Measurements from ENCODE around the gene STK39. TPM values are rescaled to one million over a fixed set of nuclear protein-coding genes. Genes with fewer than 3 reads are reported as not detected.
"Not testable (repeated sequence)": the region's sequence is repeated elsewhere in the genome, so short reads cannot be mapped to it uniquely, and the experiment has no call there.

STK39 gene
- 10 to 100 TPM; 28.2 to 31.4 TPM for total RNA-seq

DNA sequence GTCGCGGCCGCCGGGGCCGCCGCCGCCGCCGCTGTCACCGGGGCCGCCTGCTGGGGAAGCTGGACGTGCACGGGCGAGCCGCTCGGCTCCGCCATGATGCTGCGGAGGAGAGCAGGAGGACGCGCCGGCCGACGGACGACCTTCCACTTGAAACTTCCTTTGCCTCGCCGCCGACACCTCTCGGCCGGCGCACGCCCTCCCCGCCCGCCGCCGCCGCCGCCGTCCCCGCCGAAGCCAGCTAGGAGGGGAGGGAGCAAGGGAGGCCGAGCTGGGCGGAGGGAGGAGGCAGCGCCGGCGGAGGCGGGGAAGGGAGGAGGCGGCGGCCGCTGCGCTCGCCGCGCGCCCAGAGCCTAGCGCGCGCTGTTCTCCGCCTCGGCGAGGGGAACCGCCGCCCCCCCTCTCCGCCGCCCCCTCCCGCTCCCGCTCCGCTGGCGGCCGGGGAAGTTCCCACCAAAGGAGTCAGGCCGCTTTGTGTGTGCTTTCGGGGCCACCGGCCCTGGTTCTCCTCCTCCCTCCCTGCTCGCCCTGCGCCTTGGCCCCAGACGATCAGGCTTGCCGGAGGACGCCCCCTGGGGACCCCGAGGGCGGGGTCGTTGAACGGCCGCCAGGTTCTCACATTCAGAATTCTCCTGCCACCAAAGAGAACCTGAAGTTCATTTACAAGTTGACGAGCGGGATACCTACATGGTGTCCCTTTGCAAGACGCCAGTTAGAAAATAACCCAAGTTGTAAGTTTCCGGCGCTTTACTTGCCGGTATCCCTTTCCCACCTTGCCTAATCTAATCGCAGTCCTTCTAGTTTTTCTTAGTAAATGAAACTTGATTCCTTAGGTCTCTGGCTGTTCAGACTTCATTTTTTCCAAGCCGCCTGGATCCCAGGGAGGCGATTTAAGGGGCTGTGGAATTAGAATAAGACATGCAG is at the start of gene STK39:
Gene STK39 (minus strand): TSS at position 255 of the 921 bp plus-strand sequence. CDS start 160 bp downstream, at position 95.
- peak; percentile 74 for DNase-seq
- POLR2A ChIA-PET, result no interaction called here
- CTCF ChIA-PET, result no interaction called here
- H3K9me3 Mint-ChIP-seq, result no peaks in the 10 kb centered on the region
- peaks cover 3% of the 10 kb centered on the region for H3K27me3 Mint-ChIP-seq
- peak within 1 kb of the TSS; percentile 92 for H3K27ac Mint-ChIP-seq
- H3K4me1 Mint-ChIP-seq, result peaks cover 39% of the 10 kb centered on the region
- peaks cover 6% of the 10 kb centered on the region for H3K36me3 Mint-ChIP-seq (ENCODE audit: low read depth)
- peak within 1 kb of the TSS; percentile 84 for H3K4me3 Mint-ChIP-seq

GRCh38 chr2:168295051-168295450 is 47.7 kb upstream of the STK39 start:
- Mint-ChIP-seq H3K27me3 (no peaks in the 10 kb centered on the region), H3K4me1 (no peaks in the 10 kb centered on the region), H3K9me3 (no peaks in the 10 kb centered on the region), H3K4me3 (no peak overlapping the region), H3K36me3 (ENCODE audit: low read depth) (no peaks in the 10 kb centered on the region), H3K27ac (no peak overlapping the region)
- POLR2A ChIA-PET, result interaction anchor here (0.6 kb wide), 1 partner anchor 32 kb away, joined by 4 read pairs; no protein-coding TSS in a partner anchor
- CTCF ChIA-PET, result interaction anchor here (0.6 kb wide), 1 partner anchor 430 kb away, joined by 3 read pairs; no protein-coding TSS in a partner anchor
- DNase-seq, result no peak

DNA sequence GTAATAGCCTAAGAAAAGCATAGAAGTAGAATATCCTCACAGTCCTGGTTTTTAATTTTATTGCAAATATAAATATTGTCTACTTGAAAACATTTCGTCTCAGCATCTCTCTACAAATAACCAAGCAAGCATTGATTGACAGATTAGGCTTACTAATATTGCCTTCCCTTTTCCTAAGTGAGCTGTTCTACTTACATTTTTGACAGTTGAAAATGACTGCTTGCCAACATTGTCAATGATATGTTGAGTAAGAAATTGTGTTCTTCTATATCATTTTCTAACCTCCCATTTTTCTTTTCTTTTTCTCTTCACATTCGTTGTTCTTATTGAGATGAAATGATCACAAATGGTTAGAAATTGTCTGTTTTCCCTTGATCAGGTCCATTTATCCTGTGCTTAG is 47.0 kb upstream of the STK39 start:
- H3K27me3 Mint-ChIP-seq, result no peaks in the 10 kb centered on the region
- H3K27ac Mint-ChIP-seq, result no peak overlapping the region
- no peak overlapping the region for H3K4me3 Mint-ChIP-seq
- no peaks in the 10 kb centered on the region for H3K4me1 Mint-ChIP-seq
- no peaks in the 10 kb centered on the region for H3K36me3 Mint-ChIP-seq (ENCODE audit: low read depth)
- no peaks in the 10 kb centered on the region for H3K9me3 Mint-ChIP-seq
- DNase-seq, result no peak
- POLR2A ChIA-PET, result no interaction called here
- CTCF ChIA-PET, result no interaction called here

DNA sequence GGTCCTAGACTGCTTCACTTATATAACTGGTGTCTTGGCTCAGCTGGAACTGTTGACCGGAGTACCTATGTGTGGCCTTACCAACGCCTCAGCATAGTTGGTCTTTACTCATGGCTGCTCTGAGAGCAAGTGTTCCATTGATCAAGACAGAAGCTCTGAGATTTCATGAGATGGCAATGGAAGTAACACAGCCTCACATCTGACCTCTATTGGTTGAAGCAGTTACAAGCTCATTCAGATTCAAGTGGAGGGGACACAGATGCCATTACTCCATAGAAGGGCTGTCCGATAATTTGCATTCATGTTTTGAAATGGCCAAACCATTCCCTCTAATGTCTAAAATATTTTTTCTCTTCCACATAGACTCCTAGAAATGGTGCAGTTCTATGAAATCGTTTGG is 46.4 kb upstream of the STK39 start:
- H3K27ac Mint-ChIP-seq, result no peak overlapping the region

DNA sequence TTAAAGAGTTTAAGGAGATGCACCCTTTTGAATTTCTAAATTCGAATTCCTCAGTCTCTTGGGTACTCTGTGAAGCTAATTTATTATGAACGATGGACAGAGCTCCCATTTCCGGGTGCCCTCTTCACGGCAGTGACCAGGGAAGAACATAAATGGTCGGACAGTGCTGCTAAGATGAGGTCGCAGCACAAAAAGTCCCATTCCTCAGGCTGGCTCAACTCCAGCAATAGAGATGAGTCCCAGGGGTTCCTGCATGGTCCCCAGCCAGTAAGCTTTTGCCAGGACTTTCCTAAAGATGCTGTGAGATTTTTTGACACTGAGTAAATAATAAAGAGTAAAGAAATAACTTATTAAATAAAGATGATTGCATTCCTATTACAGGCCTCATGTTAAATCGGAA is 43.0 kb upstream of the STK39 start:
- Mint-ChIP-seq H3K4me1 (no peaks in the 10 kb centered on the region), H3K27me3 (no peaks in the 10 kb centered on the region), H3K4me3 (no peak overlapping the region), H3K36me3 (ENCODE audit: low read depth) (no peaks in the 10 kb centered on the region), H3K27ac (no peak overlapping the region), H3K9me3 (no peaks in the 10 kb centered on the region)
- ChIA-PET CTCF (interaction anchor here (0.7 kb wide), 1 partner anchor 1199 kb away, joined by 3 read pairs; no protein-coding TSS in a partner anchor), POLR2A (no interaction called here)
- DNase-seq, result no peak

More for the DNA sequence above, 46.4 kb upstream of the STK39 start:
- Mint-ChIP-seq H3K27me3 (no peaks in the 10 kb centered on the region), H3K36me3 (ENCODE audit: low read depth) (no peaks in the 10 kb centered on the region), H3K9me3 (no peaks in the 10 kb centered on the region), H3K4me1 (no peaks in the 10 kb centered on the region), H3K4me3 (no peak overlapping the region)
- ChIA-PET POLR2A (no interaction called here), CTCF (no interaction called here)
- no peak for DNase-seq

- Mint-ChIP-seq H3K4me3 (no peak overlapping the region), H3K9me3 (no peaks in the 10 kb centered on the region), H3K27me3 (peaks cover 2% of the 10 kb centered on the region), H3K4me1 (no peaks in the 10 kb centered on the region), H3K27ac (no peak overlapping the region), H3K36me3 (ENCODE audit: low read depth) (no peaks in the 10 kb centered on the region)
- ChIA-PET CTCF (interaction anchor here (0.7 kb wide), 2 partner anchors 93 to 1199 kb away, joined by 3 read pairs; no protein-coding TSS in a partner anchor), POLR2A (no interaction called here)
- no peak for DNase-seq
Observed at GRCh38 chr2:168289880-168290279, 42.5 kb upstream of the STK39 start.

- no peaks in the 10 kb centered on the region for H3K9me3 Mint-ChIP-seq
- CTCF ChIA-PET, result interaction anchor here (0.5 kb wide), 1 partner anchor 1871 kb away, joined by 3 read pairs; no protein-coding TSS in a partner anchor
- no peak overlapping the region for H3K4me3 Mint-ChIP-seq
- POLR2A ChIA-PET, result no interaction called here
- H3K27ac Mint-ChIP-seq, result no peak overlapping the region
- H3K4me1 Mint-ChIP-seq, result no peaks in the 10 kb centered on the region
- no peak for DNase-seq
- no peaks in the 10 kb centered on the region for H3K36me3 Mint-ChIP-seq (ENCODE audit: low read depth)
- peaks cover 2% of the 10 kb centered on the region for H3K27me3 Mint-ChIP-seq
Observed at GRCh38 chr2:168286535-168286934, 39.1 kb upstream of the STK39 start.

DNA sequence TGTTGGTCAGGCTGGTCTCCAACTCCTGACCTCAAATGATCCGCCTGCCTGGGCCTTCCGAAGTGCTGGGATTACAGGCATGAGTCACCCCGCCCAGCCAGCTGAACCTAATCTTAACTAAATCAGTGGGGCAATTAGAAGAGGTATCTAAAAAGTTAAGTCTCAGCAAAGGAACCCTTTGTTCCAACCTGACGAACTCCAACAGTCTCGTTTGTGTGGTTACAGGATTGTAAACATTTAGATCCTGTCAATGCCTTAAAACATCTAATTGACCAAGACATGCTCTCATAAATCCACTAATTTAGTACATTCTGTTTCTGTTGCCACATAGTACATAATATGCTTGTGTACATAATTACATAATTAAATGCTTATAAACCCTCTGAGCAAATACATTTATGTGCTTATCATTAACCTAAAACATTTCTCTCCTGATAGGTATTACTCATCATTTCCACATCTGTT is 31.1 kb upstream of the STK39 start:
- no peaks in the 10 kb centered on the region for H3K36me3 Mint-ChIP-seq (ENCODE audit: low read depth)
- POLR2A ChIA-PET, result no interaction called here
- H3K9me3 Mint-ChIP-seq, result no peaks in the 10 kb centered on the region
- H3K27me3 Mint-ChIP-seq, result peaks cover 2% of the 10 kb centered on the region
- no peaks in the 10 kb centered on the region for H3K4me1 Mint-ChIP-seq
- no peak overlapping the region for H3K27ac Mint-ChIP-seq
- CTCF ChIA-PET, result no interaction called here
- no peak overlapping the region for H3K4me3 Mint-ChIP-seq
- DNase-seq, result no peak

- Mint-ChIP-seq H3K9me3 (no peaks in the 10 kb centered on the region), H3K27me3 (peaks cover 2% of the 10 kb centered on the region), H3K4me1 (no peaks in the 10 kb centered on the region), H3K27ac (no peak overlapping the region), H3K36me3 (ENCODE audit: low read depth) (no peaks in the 10 kb centered on the region), H3K4me3 (no peak overlapping the region)
- no peak for DNase-seq
- CTCF ChIA-PET, result no interaction called here
- POLR2A ChIA-PET, result no interaction called here
Observed at GRCh38 chr2:168277276-168277675, 29.9 kb upstream of the STK39 start.

DNA sequence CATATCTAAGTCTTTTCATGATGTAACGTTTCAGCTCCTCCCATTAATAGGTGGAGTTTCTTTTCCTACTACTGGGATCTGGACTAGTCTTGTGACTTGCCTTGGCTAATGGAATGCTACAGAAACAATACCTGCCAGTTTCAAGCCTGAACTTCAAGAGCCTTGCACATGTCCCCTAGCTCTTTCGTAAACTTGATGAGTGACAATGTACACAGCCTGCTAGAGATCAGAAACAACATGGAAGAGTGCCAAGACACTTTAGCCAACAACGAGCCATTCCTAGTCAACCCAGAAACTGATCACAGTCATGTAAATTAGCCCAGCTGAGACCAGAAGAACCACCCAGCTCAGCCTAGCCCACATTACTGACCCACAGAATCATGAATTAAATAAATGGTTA is 24.8 kb upstream of the STK39 start:
- H3K27ac Mint-ChIP-seq, result no peak overlapping the region
- no peaks in the 10 kb centered on the region for H3K9me3 Mint-ChIP-seq
- POLR2A ChIA-PET, result no interaction called here
- CTCF ChIA-PET, result interaction anchor here (0.9 kb wide), 1 partner anchor 9 kb away, joined by 3 read pairs; no protein-coding TSS in a partner anchor
- H3K4me1 Mint-ChIP-seq, result no peaks in the 10 kb centered on the region
- H3K36me3 Mint-ChIP-seq (ENCODE audit: low read depth), result no peaks in the 10 kb centered on the region
- DNase-seq, result no peak
- peaks cover 2% of the 10 kb centered on the region for H3K27me3 Mint-ChIP-seq
- H3K4me3 Mint-ChIP-seq, result no peak overlapping the region

- H3K36me3 Mint-ChIP-seq (ENCODE audit: low read depth); CTCF ChIA-PET; H3K4me3 Mint-ChIP-seq: not testable (repeated sequence)
Observed at GRCh38 chr2:168262926-168263325, 15.5 kb upstream of the STK39 start.

DNA sequence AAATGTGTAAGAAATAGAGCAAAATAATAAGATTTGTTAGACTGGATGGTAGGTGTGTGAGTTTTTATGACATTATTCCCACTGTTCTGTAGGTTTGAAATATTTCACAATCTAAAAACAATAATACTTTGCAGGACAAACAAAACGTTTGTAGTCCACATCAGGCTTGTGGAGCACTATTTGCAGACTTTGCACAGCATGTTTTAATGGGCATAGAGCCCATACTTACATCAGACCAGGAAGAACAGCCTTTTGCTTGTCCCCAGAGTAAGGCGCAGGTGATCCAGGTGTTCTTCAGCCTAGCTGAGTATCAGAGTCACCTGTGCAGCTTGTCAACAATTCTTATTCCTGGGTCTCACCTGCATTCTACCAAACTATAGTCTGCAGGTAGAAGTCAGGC is 9.1 kb upstream of the STK39 start:
- ChIA-PET POLR2A (no interaction called here), CTCF (no interaction called here)
- peaks cover 2% of the 10 kb centered on the region for H3K4me1 Mint-ChIP-seq
- no peaks in the 10 kb centered on the region for H3K27me3 Mint-ChIP-seq
- DNase-seq, result no peak
- H3K36me3 Mint-ChIP-seq (ENCODE audit: low read depth), result peaks cover 5% of the 10 kb centered on the region
- no peak overlapping the region for H3K27ac Mint-ChIP-seq
- peaks cover 16% of the 10 kb centered on the region for H3K9me3 Mint-ChIP-seq
- no peak overlapping the region for H3K4me3 Mint-ChIP-seq

More at GRCh38 chr2:168262926-168263325, 15.5 kb upstream of the STK39 start:
- H3K27ac Mint-ChIP-seq, DNase-seq, H3K4me1 Mint-ChIP-seq, H3K27me3 Mint-ChIP-seq, POLR2A ChIA-PET: not testable (repeated sequence)
- peaks cover 15% of the 10 kb centered on the region for H3K9me3 Mint-ChIP-seq

DNA sequence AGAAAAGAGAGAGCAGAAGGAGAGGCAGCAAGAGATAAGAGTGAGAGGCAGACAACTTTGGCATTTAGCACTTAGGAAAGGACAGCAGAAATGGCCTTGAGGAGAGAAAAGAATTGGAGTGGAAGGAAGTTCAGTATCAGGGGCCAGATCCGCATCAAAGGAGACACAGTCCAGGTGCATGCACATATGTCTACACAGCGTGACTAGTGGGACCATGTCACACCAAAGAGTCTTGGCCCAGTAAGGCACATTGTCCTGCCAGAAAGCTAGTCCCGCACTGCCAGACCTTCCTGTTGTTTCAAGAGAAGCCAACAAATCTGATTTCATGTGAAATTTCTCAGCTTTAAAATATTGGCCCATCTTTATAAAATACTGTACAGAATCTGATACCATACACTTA is 8.5 kb upstream of the STK39 start:
- Mint-ChIP-seq H3K9me3 (peaks cover 16% of the 10 kb centered on the region), H3K4me3 (no peak overlapping the region), H3K36me3 (ENCODE audit: low read depth) (peaks cover 5% of the 10 kb centered on the region), H3K27ac (no peak overlapping the region), H3K4me1 (peaks cover 2% of the 10 kb centered on the region), H3K27me3 (no peaks in the 10 kb centered on the region)
- ChIA-PET POLR2A (no interaction called here), CTCF (no interaction called here)
- DNase-seq, result no peak
